NAMALWA (cell line): ENCODE measurements around the gene SMIM15.

Experiments
- DNase-seq: peaks from one replicate; pipeline ENCODE4 v3.0.0-alpha.2; 2015; ENCODE audit warnings: low spot score

SMIM15 gene

DNA sequence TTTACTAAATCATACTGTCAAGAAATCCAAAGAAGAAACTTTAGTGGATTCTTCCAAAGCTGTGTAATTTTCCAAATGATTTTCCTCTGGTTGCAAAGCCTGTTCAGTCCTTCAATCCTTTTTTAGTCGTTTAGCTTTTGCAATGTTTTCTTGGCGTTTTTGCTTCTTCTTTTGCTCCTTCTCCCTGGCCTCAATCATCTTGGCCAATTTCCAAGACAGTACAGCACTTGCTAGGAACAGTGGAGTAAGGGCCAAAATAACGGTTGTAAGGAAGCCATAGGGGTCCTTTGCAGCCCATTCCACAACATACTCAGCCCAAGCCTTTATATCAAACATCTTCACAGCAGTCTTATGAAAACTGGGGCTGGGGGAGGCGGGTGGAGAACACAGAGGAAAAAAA, 2.4 kb downstream of the SMIM15 start:
- no peak for DNase-seq

DNA sequence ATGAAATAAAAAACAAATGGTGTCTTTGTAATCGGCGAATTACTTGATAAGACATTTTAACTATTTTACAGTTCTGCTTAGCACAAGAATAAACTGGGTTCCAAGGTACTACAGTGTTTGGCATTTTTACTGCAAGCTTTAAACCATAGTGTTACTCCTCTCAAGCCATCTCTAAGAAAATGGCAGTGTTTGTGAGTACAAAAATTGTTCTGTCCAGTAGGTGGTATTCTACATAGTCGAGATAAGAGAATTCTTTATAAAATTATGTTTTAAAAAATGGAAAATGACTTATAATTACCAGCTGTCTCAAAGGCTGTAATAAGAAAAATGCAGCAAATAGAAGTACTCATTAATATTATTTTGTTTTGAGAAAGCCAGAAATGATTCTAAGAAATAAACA, 3.2 kb downstream of the SMIM15 start:
- DNase-seq = no peak

DNA sequence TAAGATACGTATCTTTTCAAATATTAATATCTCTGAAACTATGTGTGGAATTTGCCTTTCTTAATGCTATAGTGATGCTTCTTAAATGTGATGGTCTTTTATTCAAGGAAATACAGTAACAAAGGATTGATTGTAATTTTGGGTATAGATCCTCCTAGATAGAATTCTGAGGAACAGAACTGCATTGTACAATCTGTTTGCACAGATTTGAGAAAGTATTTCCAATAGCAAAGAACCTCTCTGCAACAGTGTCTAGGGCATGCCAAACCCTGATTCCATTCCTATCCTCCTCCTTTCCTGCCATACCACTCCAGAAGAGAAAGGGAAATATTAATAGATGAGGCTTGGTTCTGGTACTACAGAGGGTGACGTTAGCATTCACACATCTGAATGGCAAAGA, 10.4 kb downstream of the SMIM15 start:
- no peak for DNase-seq

DNA sequence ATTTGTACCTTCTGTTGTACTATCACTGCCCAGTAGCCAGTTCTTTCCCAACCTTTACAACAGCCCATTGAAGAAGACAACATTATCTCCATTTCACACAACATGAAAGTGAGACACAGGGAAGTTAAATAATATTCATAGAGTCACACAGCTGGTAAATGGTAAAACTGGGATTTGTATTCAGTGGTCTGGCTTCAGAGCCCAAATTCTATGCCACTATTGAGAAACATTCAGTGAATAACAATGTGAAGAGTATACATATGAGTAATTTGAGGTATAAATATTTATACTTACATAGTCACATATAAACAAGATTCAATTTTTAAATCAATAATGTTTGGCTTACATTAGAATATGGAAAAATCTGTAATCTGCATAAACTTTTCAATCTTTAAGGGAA, 13.8 kb downstream of the SMIM15 start:
- no peak for DNase-seq

DNA sequence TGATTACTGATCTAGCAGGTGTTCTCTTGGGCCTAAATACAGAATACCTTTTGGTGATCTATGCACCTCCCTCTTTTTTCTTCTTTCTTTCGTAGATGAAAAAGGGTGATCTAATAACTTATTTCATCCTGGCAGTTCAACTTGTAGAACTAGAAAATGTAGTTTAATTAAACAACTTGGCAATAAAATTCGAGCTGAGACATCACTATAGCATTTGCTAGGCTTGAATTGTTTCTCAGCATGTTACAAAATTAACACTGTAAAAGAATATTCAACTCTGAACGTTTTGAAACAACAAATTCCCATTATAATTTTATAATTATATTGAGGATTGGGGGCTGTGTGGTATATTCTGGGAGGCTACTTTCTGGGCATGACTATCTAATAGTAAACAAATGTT, 19.5 kb downstream of the SMIM15 start:
- DNase-seq = no peak

DNA sequence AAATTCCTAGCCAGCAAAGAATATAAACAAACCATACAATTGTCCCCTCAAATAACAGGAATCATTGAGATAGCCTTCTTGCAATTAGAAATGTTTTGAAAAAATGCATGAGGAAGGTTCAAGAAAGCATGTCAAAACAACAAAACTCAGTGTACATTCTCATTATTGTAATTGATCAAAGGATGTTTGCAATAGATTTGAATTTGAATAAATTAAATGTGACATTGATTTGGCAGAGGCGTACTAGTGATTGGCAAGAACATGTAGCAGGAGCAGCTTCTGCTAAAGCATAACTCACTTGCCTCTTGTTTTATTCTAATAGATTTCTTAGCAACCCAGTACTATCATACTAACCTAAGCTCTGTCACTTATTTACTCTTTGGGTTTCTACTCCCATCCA, 19.9 kb downstream of the SMIM15 start:
- no peak for DNase-seq

DNA sequence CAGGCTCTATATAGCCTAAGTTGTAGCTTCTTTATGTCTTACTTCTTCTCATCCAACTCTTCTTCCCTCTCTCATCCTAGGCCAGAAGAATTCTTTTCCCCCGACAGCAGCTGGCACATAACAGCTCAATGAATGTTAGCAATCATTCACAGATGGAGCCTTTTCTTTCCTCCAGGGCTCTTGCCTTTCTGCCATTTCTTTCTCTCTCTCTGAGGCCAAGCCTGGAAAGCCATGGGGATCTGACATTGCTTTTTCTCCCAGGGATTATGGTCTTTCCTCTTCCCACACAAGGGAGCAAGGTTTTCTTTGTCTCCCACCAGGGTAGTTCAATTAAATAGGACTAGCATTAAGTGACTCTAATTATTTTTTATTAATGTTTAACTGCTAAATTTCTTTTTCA, 20.5 kb downstream of the SMIM15 start:
- no peak for DNase-seq

DNA sequence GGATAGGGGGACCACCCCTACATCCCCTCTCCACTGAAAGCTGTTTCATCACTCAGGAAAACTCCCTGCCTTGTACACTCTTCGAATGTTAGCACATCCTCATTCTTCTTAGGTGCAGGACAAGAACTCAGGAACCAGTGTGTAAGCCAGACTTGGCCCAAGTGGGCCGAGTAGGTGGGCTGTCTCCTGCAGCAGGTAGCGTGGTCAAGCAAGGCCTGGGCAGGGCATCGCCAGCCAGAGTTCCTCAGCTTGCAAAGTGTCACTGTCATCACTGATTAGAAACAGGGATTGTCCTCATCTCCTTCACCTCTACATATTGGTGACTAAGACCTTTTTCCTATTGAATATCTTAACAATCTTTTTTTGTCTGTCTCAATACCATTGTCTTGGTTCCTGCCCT, 22.3 kb downstream of the SMIM15 start:
- no peak for DNase-seq

DNA sequence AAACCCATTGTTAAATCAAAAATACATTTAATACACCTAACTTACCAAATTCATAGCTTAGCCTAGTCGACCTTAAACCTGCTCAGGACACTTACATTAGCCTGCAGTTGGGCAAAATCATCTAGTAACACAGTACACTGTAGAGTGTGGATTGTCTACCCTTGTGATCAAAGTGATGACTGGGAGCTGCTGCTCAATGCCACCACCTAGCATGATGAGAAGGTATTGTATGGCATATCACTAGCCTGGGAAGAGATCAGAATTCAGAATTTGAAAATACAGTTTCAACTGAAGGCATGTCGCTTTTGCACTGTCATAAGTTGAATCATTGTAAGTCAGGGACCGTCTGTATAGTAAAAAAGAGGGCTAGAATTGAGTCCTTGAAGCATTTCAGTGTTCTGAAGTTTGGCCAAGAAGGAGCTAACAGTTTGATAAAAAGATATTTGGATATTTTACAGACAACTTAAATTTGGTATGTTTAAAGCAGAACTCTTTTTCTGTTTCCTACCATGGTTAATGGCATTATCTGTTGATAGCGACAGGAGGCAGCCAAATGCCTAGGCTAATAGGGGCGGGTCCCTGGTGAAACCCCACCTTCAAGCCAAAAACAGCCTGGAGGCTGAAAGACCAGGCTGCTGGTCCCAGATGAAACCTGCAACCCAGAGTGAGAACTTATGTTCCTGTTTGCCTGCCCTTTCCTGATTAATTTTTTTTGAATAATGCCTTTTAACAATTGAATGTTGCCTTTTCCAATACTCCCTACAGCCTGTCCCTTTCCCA, 23.0 kb downstream of the SMIM15 start:
- DNase-seq = peak; percentile 2

DNA sequence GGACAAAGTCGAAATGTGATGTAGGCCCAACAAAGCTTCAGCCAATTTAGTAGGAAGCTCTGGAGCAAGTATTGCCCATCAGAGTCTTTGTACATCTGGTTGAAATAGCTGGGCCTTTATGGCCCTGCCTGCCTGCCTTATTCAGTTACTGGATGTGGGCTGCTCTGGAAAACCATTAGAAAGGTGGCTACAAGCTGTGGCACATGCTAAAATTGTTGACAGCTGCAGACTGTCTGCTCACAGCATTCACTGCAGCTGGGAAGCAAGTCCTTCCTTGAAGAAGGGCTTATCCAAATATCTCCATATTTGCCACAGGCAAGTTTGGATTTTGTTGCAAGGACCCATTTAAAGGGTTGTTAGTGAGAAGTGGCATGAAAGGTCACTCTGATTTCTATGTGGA, 24.4 kb downstream of the SMIM15 start:
- no peak for DNase-seq

DNA sequence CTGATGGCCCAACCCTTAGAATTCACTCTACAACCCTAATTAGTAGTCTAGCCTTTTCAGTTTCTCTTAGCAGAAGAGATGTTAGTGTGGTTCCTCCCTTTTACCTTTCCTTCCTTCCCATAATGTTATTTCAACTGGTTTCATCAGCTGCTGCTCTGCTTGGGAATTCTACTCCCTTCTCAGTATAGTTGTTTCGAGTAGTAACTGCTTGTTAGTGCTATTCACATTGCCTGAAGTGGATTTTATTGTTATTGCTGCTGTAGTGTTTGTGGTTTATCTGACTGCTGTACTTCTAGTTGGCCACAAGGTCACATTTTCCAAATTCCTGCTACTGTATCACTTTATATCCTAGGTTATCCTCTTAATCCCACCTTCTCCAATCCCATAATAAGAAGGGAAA, 29.7 kb downstream of the SMIM15 start:
- DNase-seq = no peak

DNA sequence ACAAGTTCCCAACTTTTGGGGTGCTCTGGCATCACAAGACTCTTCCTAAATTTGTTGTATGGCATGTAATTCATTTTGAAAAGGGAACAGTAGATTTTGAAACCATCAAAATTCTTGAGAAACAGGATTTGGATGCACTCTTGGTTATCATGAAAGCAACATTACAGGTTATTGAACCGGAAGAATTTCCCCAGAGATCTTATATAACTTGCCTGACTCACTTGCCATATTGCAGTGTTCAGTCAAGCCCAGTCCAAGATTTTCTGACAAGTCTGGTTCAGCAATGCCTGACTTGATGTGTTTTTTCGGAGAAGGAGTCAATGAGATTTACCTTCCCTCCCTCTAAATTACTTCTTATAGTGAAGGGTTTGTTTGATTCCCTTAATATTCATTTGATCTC, 32.0 kb downstream of the SMIM15 start:
- no peak for DNase-seq

DNA sequence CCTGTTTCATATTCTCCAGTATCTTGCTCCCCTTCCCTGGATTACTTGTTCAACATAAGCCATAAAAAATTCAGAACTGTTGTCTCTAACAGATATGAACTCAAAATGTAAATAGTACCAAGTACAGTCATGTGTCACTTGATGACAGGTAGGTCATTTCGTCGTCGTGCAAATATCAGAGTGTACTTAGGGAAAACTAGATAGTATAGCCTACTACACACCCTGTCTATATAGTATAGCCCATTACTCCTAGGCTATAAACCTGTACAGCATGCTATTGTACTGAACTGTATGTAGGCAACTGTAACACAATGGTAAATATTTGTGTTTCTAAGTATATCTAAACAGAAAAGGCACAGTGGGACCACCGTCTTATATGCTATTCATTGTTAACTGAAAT, 39.1 kb downstream of the SMIM15 start:
- DNase-seq = no peak

DNA sequence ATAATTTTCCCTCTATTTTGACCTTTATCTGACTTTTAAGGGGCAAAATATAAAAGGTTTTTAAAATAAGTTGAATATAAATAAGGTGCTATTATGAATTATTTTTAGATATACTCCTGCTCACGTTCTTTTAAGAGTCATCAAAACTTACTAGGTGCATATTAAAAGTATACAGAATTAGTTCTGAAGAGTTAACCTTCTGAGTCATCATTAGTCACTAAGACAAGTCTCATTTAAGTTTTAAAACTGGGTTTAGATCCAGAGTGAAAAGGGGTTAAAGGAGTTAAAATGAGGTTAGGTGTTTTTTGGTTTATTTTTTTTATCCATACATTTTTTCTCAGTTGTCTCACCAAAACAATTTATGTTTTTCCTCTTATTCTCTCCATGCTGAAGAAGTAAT, 41.7 kb downstream of the SMIM15 start:
- no peak for DNase-seq

DNA sequence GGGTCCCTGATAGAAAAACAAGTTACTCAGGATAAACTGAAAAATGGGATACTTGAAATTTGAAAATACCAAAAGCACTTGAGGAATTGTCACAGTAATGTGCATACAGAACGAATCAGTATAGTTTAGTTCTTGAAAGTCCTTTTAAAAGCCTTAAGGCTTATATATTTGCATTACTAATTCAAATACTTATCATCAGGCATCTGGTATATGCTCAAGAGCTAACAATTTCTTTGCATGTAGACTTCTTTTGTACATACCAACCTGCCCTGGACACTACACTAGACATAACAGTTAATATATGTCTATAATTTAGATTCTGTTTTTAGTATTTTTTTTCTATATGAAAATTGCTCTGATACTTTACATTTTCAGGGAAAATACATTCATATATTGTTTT, 43.2 kb downstream of the SMIM15 start:
- DNase-seq = no peak

DNA sequence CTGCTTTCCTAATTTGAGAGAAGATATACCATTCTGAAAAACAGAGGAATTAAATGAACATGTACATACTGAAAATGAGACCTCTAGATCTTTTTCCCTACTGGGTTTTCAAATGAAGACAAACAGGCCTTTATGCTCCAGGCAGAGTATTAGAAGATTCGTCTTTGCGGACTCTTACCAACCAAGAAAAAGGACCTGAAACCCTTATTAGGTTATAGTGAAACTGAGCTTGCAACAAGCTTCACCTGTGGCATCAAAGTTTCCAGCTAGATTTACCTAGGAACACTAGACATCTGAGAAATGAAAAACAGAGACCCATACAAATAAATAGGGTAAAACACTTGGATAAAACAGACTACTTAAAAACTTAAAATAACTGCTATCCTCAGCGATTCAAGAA, 46.3 kb downstream of the SMIM15 start:
- DNase-seq = no peak

DNA sequence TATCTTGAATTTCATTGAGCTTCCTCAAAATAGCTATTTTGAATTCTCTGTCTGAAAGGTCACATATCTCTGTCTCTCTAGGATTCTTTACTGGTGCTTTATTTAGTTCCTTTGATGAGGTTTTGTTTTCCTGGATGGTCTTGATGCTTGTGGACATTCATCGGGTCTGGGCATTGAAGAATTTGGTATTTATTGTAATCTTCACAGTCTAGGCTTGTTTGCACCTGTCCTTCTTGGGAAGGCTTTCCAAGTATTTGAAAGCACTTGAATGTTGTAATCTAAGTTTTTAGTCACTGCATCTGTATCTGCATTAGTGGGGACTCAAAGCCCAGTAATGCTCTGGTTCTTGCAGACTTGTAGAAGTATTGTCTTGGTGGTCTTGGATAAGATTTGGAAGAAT, 47.8 kb downstream of the SMIM15 start:
- DNase-seq = no peak
